ENCODE results near the gene PDE2A. TPM values are rescaled to one million over a fixed set of nuclear protein-coding genes. Genes with fewer than 3 reads are reported as not detected.

PDE2A gene
- total and polyA plus RNA-seq, 10 of the 15 experiments (the other 5 are each of a cell fraction or from before 2014, with no cell fraction given), result 0.06 to 0.15 (median 0.11) TPM; not detected in 6

DNA sequence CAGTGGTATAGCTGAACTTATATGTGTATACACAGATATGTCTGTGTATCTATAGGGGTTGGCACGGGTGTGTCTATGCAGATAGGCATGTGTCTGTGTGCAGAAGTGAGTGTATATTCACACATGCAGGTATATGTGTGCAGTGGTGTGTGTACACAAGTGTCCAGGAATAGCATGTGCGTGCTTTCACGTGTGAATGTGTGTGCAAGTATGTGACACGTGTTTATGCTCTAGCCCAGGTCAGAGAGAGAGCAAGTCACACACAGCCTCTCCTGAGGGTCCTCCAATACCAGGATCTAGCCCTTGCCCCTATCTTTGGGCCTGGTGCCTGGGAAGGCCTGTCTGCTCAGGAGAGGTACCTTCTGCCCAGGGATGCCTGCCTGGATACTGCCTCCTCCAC is 26.3 kb downstream of the PDE2A start:
- CTCF ChIA-PET, result interaction anchor here (1.3 kb wide), 1 partner anchor 20 kb away, joined by 4 read pairs; no protein-coding TSS in a partner anchor
- BruUV-seq (replicated peaks), result no TSS peak

More for the DNA sequence above, 26.3 kb downstream of the PDE2A start:
- Histone ChIP-seq H2AFZ (ENCODE audit: control insufficient read depth, low read depth, low read length) (no peak overlapping the region), H3K4me1 (ENCODE audit: control insufficient read depth, insufficient read depth, low read length) (no peaks in the 10 kb centered on the region), H4K20me1 (ENCODE audit: control insufficient read depth, insufficient read depth) (no peaks in the 10 kb centered on the region), H3K9me3 (replicated peaks; ENCODE audit: control insufficient read depth, insufficient read depth, low read length) (no peaks in the 10 kb centered on the region), H3K79me2 (ENCODE audit: control insufficient read depth, insufficient read depth, low read length) (no peaks in the 10 kb centered on the region), H3K27ac (ENCODE audit: control insufficient read depth, insufficient read depth) (no peak overlapping the region), H3K36me3 (ENCODE audit: control insufficient read depth in 2 of 2, insufficient read depth in 2 of 2, low read length in 1 of 2) (no peaks in the 10 kb centered on the region), H3K27me3 (replicated peaks in 1 of 2; ENCODE audit: control insufficient read depth in 2 of 2, insufficient read depth in 2 of 2, low read length in 1 of 2) (no peaks in the 10 kb centered on the region), H3K4me3 (no peak overlapping the region), H3K4me2 (ENCODE audit: control insufficient read depth, insufficient read depth) (no peak overlapping the region), H3K9ac (ENCODE audit: control insufficient read depth, insufficient read depth, low read length) (no peak overlapping the region)
- ChIA-PET RAD21 (ENCODE audit: unreplicated experiment) (no interaction called here), SMC1A (ENCODE audit: uncharacterized antibody, unreplicated experiment) (interaction anchor here (0.9 kb wide), 1 partner anchor 28 kb away, joined by 3 read pairs; no protein-coding TSS in a partner anchor), POLR2A (no interaction called here)
- in situ Hi-C loops (cut with MboI), result loop anchor here (5.0 kb wide), 1 partner anchor 66 kb away; no protein-coding TSS in a partner anchor
- no peak for FAIRE-seq
- TF ChIP-seq ATF2 (IDR thresholded peaks at IDR 0.05; ENCODE audit: low read length) (no peak), MYB (IDR thresholded peaks at IDR 0.05; ENCODE audit: borderline replicate concordance, low read depth, low read length) (no peak), RAD21 (IDR thresholded peaks at IDR 0.05; ENCODE audit: insufficient read depth, low read depth, low read length) (no peak), BCL11A (IDR thresholded peaks at IDR 0.05; ENCODE audit: low read depth, low read length) (no peak), NFIC (IDR thresholded peaks at IDR 0.05; ENCODE audit: low read depth, low read length) (no peak), ZZZ3 (IDR thresholded peaks at IDR 0.05; ENCODE audit: control insufficient read depth, insufficient read length, low read depth) (no peak), TBL1XR1 (IDR thresholded peaks at IDR 0.05; ENCODE audit: low read depth, low read length) (no peak), ZSCAN29 (IDR thresholded peaks at IDR 0.05) (no peak), IRF4 (IDR thresholded peaks at IDR 0.05; ENCODE audit: low read depth, low read length) (no peak), SIX5 (IDR thresholded peaks at IDR 0.05; ENCODE audit: low read depth, low read length, severe bottlenecking) (no peak), TCF7 (IDR thresholded peaks at IDR 0.05; ENCODE audit: borderline replicate concordance) (no peak), SMAD1 (IDR thresholded peaks at IDR 0.05; ENCODE audit: low read depth, partially characterized antibody) (no peak), MEF2A (IDR thresholded peaks at IDR 0.05; ENCODE audit: insufficient read depth, low read depth, low read length) (no peak), ZNF217 (IDR thresholded peaks at IDR 0.05) (no peak), CHD1 (IDR thresholded peaks at IDR 0.05; ENCODE audit: low read depth, low read length) (no peak)
- TF ChIP-seq, protein P1, sequence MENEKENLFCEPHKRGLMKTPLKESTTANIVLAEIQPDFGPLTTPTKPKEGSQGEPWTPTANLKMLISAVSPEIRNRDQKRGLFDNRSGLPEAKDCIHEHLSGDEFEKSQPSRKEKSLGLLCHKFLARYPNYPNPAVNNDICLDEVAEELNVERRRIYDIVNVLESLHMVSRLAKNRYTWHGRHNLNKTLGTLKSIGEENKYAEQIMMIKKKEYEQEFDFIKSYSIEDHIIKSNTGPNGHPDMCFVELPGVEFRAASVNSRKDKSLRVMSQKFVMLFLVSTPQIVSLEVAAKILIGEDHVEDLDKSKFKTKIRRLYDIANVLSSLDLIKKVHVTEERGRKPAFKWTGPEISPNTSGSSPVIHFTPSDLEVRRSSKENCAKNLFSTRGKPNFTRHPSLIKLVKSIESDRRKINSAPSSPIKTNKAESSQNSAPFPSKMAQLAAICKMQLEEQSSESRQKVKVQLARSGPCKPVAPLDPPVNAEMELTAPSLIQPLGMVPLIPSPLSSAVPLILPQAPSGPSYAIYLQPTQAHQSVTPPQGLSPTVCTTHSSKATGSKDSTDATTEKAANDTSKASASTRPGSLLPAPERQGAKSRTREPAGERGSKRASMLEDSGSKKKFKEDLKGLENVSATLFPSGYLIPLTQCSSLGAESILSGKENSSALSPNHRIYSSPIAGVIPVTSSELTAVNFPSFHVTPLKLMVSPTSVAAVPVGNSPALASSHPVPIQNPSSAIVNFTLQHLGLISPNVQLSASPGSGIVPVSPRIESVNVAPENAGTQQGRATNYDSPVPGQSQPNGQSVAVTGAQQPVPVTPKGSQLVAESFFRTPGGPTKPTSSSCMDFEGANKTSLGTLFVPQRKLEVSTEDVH (IDR thresholded peaks at IDR 0.05; ENCODE audit: low read depth, partially characterized antibody), result no peak
- 41% methylated on average over 4 of the region's 4 CpGs for WGBS (ENCODE audit: insufficient coverage, insufficient replicate concordance, low lambda C conversion rate, missing lambda C conversion rate)
- no peak for ATAC-seq
- no peak for DNase-seq (ENCODE audit: low read depth, low spot score)
- intact Hi-C loops (cut with micrococcal nuclease; ENCODE audit: unreplicated experiment), result no loop called here
